HG02571 (cell line): ENCODE measurements around the gene CDKN2AIPNL.
"Not testable (repeated sequence)": the region's sequence is repeated elsewhere in the genome, so short reads cannot be mapped to it uniquely, and the experiment has no call there.

ENCODE experiments used
- ATAC-seq: cut with Tn5 transposase; IDR thresholded peaks from one replicate; pipeline ENCODE4 v1.9.1; 2021; ENCODE audit warnings: mild to moderate bottlenecking, moderate library complexity; ENCODE audit not compliant: unreplicated experiment

Gene CDKN2AIPNL

DNA sequence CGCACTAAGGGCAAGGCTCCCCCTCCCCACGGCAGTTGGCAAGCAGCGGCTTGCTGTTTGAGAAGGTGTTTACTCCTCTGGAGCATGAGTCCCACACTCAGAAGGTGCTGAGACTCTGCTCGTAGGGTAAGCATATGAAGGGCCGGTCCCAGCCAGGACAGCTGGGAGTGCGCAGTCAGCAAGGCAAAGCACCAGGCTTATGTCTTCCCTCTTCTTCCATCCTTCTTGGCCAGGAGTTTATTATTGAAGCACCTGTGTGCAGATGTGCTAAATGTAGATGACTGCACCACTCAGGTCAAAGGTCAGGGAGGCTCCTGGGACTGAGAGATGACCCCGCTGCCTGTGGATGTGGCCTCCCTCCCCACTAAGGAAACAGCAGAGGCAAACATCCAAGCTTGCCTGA lies 27.0 kb upstream of the CDKN2AIPNL start:
- no peak for ATAC-seq

DNA sequence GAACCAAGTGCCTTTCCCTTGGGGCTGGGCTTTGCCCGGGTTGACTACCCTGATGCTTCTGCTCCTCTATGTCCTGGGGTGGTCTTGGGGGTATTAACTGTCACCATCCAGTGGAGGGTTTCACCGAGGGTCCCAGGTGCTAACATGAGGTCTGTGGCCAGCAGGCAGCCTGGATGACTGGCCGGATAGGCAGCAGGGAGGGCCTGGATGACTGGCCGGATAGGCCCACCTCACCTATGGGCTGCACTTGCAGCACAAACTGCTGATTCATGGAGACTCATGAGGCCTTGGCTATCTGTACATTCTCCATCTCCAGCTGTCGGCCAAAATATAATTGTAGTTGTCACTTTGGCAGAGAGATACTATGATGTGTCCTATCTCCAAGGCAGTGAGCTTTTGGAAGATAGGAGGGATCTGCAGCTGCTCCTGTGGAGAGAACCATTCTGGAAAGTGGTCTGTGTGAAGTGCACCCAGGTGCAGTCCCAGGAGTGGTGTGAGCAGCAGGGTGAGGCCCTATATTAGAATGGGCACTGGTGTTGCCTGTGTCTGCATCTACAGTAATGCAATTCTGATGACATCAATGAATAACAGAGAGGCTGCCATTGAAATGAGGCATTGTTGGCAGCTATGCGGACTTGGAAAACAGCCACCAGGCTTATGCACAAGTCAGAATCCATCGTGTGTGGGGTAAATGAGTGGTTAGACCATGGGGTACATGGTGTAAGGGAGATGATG lies 26.3 kb upstream of the CDKN2AIPNL start:
- ATAC-seq: no peak

DNA sequence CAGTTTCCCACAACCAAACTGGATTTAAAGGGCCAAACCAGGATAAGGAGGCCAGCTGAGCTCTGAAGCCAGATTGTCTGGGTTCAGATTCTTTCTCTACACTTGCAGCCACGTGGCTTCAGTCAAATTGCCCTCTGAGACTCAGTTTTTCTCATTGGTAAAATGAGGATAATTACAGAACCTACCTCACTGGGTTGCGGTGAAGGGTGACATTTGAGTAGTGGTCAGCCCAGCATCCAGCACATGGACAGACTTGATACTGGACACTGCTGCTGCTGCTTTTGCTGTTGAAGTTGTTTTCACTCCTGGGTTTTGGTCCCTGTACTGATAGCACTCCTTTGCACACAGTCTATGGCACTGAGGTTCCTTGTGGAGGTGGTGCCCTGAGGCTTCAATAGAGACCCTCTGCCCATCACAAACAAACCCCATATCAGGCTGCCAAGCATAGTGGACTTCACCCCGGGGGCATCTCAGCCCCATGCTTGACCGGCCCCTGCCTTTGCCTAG lies 25.7 kb upstream of the CDKN2AIPNL start:
- no peak for ATAC-seq

DNA sequence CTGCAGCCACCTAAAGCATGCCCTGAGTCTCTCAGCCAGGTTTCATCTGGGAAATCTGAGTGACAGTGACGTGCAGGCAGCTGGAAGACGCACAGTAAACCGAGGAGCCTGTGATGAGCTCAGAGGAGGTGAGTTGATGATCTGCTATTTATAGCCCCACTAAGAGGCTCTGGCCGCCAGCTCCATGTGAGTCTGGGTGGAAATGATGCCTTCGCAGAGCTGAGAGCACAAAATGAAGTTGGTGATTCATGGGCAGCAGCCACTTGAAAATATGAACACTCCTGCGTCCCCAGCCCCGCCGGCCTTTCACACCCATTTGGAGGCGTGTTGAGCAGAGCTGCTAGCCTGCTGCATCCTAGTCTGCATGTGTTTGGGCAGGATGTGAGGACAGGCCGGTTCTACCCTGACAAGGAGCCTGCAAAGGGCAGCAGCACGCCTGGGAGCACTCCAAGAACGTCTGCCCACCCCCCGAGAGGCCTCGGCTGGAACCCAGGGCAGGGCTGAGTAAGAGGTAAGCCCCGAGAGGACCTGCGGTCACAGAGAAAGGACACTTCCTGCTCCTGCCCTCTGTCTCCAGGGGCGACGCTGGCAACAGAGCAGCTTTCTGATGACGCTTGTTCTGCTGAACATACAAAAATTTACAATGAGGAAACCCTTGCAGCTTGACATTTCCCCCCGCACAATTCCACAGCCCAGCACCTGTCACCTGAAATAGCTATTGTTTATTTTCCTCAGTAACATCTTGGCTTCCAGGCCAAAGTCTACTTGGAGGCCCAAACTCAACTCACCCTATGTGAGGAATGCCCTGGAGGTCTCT lies 25.1 kb upstream of the CDKN2AIPNL start:
- ATAC-seq: peak; percentile 80

DNA sequence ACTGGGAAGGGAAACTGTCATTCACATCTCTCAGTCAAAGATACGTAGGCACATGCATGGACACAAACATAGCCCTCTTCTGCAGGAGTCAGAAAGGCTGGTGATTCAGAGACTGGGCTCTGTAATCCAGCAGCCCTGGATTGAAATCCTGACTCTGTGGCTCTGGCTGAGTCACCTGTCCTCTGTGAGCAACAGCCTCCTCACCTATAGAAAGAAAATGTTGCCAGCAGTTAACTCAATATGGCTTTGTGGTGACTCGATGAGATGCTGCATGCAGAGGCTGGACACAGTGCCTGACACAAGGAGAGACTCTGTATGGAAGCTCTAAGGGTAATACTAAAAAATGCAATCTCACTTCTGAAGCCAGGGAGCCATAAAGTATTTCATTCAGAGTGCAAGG lies 23.9 kb upstream of the CDKN2AIPNL start:
- no peak for ATAC-seq

DNA sequence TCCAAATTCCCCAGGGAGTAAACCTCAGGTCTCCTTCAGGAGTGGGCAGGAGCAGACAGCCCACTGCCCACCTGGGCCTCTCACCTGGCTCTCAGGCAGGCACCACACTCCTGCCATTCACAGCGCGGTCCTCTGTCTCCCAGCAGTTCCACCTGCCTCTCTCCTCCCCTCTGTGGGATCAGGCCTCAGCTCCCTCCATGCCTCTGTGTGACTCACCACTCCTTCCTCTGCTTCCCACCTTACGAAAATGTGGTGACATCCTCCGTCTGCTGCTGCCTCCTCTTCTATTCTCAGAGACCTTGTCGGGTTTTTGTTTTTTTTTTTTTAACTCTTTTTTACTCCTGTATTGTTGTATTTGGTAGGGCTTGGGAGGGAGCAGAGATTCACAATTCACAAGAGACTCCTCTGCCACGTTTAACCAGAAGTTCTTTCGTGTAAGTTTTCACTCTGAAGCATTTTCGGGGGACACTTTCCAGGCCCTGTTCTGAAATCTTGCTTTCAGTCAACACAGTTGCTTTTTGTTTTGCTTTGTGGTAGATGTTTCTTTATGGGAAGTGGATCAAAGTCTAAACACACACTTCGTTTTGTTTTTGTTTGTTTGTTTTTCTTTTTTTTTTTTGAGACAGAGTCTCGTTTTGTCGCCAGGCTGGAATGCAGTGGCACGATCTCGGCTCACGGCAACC lies 21.1 kb upstream of the CDKN2AIPNL start:
- no peak for ATAC-seq

DNA sequence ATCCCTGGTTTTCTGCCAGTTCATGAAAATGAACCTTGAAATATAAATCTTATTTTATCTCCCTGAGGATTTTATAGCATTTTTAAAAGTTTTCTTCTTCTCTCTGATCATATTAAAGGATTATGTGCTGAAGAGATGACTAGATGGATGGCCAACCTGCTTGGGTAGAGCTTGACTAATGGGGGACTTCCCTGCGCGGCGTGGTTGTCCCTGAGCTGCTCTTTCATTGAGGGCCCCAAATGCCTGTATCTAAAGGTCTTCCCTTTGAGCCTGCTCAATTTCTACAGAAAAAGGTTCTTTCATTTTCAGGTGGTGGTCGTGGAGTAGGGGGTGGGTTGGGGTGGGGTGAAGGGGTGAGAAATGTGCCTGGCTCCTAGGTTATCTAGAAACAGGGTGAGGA lies 20.5 kb upstream of the CDKN2AIPNL start:
- ATAC-seq: no peak

DNA sequence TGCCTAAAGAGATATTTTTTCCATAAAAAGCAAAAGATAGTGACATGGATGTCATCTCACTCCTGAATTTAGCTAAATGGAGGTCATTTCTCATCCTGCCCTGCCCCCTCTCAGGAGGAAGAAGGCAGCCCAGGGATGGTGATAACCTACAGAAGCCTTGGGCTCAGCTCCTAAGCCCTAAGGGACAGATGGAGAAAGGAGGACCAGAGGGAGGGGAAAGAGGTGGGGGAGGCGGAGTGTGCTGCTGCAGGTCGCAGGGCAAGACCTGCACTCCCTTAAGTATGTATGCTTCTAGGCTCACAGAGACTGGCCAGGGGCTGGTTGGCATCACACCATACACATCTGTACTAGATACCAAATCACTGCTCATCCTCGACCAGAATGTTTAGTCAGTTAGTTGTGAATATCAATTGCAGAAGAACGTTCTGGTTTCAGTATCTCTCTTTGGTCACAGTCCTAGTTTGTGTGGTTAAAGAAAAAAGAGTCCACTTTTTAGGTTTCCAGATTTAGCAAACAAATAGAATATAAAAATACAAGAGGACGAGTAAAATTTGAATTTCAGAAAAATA lies 18.4 kb upstream of the CDKN2AIPNL start:
- ATAC-seq: no peak

DNA sequence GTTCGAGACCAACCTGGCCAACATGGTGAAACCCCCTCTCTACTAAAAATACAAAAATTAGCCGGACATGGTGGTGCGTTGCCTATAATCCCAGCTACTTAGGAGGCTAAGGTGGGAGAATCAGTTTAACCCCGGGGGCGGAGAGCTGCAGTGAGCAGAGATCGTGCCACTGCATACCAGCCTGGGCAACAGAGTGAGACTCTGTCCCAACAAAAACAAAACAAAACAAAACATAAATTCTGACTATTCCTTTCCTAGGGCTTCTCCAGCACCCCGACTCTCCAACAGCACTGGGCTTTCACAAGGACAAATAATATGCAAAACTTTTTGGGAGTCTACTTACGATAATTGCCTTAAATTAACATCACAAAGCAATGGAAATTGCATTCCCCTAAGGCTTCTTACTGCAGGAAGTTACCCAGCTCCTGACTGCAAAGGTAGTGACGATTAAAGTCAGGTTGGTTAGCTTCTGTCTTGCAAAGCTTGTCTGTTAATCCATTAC lies 15.9 kb upstream of the CDKN2AIPNL start:
- ATAC-seq: no peak

DNA sequence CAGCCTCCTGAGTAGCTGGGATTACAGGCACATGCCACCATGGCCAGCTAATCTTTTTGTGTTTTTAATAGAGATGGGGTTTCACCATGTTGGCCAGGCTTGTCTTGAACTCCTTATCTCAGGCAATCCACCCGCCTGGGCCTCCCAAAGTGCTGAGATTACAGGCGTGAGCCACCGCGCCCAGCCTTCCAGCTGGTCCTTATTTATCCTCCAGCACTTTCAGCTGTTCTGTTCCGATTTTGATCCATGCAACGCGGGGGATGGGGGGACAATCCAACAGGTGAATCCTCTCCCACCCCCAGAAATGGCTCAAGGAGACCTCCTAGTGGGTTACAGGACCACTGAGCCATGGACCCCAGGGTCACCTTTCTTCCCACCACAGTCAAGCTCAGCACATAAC lies 14.7 kb upstream of the CDKN2AIPNL start:
- ATAC-seq: no peak

DNA sequence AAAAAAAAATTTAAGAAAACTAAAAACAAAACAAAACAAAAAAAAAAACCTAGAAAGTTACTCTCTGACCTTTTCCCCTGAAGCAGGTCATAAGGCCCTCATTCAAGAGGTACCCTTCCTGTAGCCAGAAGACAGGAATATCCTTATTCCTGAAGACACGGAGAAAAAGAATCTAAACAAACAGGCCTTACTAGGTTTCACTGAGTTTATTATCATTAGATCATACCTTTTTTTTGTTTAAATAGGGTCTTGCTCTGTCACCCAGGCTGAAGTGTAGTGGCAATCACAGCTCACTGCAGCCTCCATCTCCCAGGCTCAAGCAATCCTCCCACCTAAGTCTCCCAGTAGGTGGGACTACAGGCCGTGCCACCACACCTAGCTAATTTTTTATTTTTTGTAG lies 11.7 kb upstream of the CDKN2AIPNL start:
- ATAC-seq: no peak

DNA sequence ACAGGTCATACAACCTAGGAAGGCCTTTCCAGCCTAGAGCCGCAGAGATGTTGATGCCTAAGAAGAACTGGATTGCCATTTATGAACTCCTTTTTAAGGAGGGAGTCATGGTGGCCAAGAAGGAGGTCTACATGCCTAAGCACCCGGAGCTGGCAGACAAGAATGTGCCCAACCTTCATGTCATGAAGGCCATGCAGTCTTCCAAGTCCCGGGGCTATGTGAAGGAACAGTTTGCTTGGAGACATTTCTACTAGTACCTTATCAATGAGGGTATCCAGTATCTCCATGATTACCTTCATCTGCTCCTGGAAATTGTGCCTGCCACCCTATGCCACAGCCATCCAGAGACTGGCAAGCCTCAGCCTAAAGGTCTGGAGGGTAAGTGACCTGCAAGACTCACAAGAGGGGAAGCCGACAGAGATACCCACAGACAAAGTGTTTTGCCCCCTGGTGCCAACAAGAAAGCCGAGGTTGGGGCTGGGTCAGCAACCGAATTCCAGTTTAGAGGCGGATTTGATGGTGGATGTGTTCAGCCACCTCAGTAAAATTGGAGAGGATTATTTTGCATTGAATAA lies 11.2 kb upstream of the CDKN2AIPNL start:
- ATAC-seq: no peak

DNA sequence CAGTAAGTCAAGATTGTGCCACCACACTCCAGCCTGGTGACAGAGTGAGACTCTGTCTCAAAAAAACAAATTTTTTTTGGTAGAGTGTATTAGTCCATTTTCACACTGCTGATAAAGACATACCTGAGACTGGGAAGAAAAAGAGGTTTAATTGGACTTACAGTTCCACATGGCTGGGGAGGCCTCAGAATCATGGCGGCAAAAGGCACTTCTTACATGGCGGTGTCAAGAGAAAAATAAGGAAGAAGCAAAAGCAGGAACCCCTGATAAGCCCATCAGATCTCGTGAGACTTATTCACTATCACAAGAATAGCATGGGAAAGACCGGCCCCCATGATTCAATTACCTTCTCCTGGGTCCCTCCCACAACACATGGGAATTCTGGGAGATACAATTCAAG lies 9.4 kb upstream of the CDKN2AIPNL start:
- not testable (repeated sequence) for ATAC-seq

DNA sequence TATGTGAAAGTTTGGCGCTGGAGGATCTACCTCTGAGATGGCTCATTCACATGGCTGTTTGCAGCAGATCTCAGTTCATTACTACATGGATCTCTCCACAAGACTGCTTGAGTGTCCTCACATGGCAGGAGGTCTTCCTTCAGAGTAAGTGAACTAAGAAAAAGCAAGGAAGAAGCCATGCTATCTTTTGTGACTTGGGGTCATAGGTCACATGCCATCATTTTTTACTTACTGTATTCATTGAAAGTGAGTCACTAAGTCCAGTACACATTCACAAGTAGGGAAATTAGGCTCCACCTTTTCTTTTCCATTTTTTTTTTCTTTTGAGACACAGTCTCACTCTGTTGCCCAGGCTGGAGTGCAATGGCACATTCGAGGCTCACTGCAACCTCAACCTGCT lies 8.7 kb upstream of the CDKN2AIPNL start:
- ATAC-seq: no peak

DNA sequence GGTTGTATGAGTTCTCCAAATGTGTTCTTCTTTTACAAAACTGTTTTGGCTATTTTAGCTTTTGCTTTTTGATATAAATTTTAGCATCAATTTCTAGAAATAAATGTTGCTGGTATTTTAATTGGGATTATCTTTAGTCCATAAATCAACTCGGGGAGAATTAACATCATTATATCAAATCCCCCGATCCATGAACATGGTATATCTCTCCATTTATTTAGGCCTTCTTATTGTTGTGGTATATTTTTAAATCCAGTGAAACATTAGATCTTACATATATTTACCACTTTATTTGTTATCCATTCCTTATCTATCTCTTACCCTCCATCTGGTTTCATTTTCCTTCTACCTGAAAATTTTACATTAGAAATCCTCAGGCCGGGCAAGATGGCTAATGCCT lies 7.3 kb upstream of the CDKN2AIPNL start:
- no peak for ATAC-seq

DNA sequence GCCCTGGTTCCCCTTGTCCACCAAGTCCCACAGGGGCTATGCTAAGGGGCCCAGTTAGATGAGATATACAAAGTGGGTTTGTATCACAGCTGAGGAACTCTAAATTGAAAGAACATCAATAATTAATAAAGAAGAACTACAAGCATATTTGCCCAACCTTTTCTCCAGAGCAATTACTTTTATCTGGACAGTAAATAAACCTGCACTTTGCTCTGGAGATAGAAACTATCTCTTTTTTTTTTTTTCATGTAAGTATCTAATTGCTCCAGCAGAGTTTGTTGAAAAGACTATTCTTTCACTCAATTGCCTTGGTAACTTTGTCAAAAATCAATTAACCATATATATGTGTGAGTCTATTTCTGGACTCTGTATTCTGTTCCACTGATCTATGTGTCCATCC lies 6.0 kb upstream of the CDKN2AIPNL start:
- ATAC-seq: no peak

DNA sequence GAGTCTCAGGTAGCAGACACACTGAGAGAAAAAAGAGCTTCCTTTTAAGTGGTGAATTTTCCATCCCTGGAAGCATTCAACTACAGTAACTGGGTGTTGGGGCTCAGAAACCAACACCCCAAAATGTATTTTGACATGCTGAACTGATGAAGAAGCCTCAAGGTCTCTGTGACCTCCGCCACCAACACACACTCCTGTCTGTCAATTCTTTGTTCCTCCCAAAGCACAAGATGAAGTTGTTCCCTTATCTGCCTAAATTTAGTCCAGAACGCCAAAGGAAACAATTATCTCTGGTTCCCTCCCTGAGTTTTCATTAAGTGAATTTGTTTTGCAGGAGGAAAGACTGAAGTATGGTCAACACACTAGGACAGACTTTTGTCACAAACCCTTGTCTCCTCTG lies 1.4 kb upstream of the CDKN2AIPNL start:
- ATAC-seq: no peak

DNA sequence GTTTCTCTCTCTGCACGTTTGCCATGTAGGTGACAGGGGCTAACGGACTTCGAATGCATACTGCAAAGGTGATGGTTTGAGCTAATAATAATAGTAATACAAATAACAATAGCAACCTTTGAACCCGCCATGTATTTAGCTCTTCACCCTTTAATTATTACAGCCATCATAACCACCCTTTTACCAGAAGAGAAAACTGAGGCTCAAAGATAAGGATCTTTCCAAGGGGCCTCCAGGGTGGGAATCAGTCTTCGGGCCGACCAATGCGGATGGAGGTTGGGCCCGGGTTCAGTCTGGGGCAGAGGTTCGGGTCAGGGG lies 494 bp downstream of the CDKN2AIPNL start:
- no peak for ATAC-seq

DNA sequence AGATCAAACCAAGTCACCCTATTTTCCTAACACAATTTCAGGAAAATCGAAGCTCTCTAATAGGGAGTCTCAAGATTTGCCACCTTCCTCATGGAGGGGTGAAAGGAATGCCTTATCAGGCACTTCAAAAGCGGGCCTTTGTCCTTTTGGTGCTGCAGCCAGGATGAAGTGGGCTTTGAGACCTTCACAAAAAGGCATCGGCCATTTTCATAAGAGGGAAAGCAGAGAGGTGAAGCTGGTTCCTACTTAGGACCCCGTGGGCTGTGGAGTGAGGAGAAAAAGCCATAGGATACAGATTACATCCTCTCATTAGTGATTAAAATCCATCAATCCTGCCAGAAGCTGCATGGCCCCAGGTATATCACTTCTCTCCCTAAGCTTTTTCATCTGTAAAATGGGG lies 859 bp downstream of the CDKN2AIPNL start:
- ATAC-seq: no peak

DNA sequence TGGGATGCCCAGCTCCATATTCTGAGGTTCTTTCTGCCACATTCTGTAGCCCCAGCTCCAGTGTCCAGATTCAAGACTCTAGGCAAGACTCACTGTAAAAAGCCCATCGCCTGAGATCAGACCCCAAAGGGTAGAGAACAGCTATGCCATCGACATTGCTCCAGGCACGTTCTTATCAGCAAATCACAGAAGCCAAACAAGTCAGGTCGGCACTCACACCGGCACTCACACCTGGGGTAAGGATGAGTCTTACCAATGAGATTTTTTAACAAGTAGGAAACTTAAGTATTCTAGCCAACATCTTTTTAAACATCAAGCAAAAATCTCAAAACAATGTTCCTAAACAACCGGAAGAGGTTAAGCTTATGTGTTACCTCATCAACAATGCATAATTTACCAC lies 2.4 kb downstream of the CDKN2AIPNL start:
- ATAC-seq: no peak

DNA sequence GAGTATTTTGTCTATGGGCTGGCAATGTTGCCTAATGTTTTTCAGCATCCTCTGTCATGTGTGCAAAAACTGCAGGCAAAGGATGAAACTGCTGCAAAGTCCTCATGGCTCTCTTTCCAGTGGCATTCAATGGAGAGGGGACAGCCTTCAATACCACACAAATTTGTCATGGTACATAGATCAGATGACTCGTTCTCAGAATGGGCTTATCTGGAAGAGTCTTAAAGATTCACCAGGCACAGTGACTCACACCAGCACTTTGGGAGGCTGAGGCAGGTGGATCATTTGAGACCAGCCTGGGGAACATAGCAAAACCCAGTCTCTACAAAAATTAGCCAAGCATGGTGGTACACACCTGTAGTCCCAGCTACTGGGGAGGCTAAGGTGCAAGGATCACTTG lies 5.3 kb downstream of the CDKN2AIPNL start:
- no peak for ATAC-seq
